ENCODE measurements around the gene ACOXL. TPM values are rescaled to one million over a fixed set of nuclear protein-coding genes. Genes with fewer than 3 reads are reported as not detected.

Gene ACOXL
- total and polyA plus RNA-seq, 2 of the 8 experiments (the other 6 are each of a cell fraction or from before 2014, with no cell fraction given) = 11.4 to 20.6 TPM

DNA sequence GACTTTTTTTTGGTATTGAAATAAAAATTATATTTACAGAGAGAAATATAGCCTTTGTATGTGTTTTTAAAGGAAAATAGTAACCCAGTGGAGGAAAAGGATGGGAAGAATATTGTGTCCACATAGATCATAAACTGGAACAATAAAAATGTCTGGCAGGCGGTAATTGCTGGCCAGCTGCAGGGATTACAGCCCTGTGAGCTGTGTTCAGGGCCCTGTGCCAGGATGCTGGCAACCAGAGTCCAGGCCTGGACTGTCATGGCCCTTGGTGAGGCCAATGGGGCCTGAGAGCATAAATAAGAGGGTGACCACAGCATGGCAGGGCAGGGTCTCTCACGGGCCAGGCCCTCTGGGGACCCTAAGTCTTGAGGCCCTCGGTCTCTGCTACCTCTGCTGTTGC lies 171.2 kb downstream of the ACOXL start:
- Histone ChIP-seq H2BK5ac (ENCODE audit: low read depth, low read length) (no peak overlapping the region), H3K79me1 (ENCODE audit: low read depth, low read length) (no peaks in the 10 kb centered on the region; the same call in 1 of the 2 replicates), H3K4ac (replicated peaks; ENCODE audit: insufficient read length, low read depth, low read length) (no peak overlapping the region), H3K4me2 (ENCODE audit: insufficient read depth in 1 of 2, low read depth in 2 of 2, low read length in 2 of 2) (no peak overlapping the region), H2BK20ac (ENCODE audit: low read length) (no peak overlapping the region), H2BK12ac (ENCODE audit: low read depth, low read length) (no peak overlapping the region), H2BK15ac (ENCODE audit: low read length) (no peak overlapping the region), H3K4me1 (replicated peaks in 1 of 4; ENCODE audit: control insufficient read depth in 3 of 4, insufficient read depth in 4 of 4, low read length in 3 of 4) (peaks cover 2 to 9% (median 3%) of the 10 kb centered on the region in 4 experiments; a peak in 5 of 7 replicates), H3K27me3 (replicated peaks in 1 of 4; ENCODE audit: control insufficient read depth in 3 of 4, extremely low read depth in 1 of 4, insufficient read depth in 3 of 4, low read length in 3 of 4) (no peaks in the 10 kb centered on the region; a peak in 1 of 7 replicates), H2BK120ac (replicated peaks; ENCODE audit: low read depth, low read length) (no peak overlapping the region), H3K18ac (ENCODE audit: extremely low read depth, low read length) (no peak overlapping the region), H4K20me1 (replicated peaks in 1 of 2; ENCODE audit: control insufficient read depth in 1 of 2, insufficient read depth in 2 of 2, low read length in 2 of 2) (no peaks in the 10 kb centered on the region), H3K14ac (ENCODE audit: insufficient read length) (no peak overlapping the region), H3K9me3 (ENCODE audit: insufficient read depth in 2 of 2, low read depth in 1 of 2, low read length in 1 of 2) (no peaks in the 10 kb centered on the region), H3K36me3 (ENCODE audit: control insufficient read depth in 2 of 4, insufficient read depth in 4 of 4, low read length in 3 of 4) (no peaks in the 10 kb centered on the region), H2AK5ac (ENCODE audit: low read depth, low read length) (no peak overlapping the region), H3K23ac (ENCODE audit: insufficient read length) (no peak overlapping the region), H3K4me3 (ENCODE audit: extremely low read depth in 1 of 4, insufficient read depth in 2 of 4, low read depth in 3 of 4, low read length in 4 of 4) (no peak overlapping the region), H4K8ac (ENCODE audit: extremely low read depth, insufficient read depth, low read length) (no peak overlapping the region), H3K56ac (replicated peaks; ENCODE audit: insufficient read length, low read depth, low read length) (no peak overlapping the region), H3K79me2 (ENCODE audit: control insufficient read depth in 1 of 2, insufficient read depth in 2 of 2, low read length in 2 of 2) (no peaks in the 10 kb centered on the region), H3K9ac (replicated peaks in 1 of 4; ENCODE audit: extremely low read depth in 1 of 4, low read depth in 3 of 4, low read length in 3 of 4) (no peak overlapping the region), H4K91ac (replicated peaks; ENCODE audit: insufficient read length, low read length) (no peak overlapping the region), H3K27ac (ENCODE audit: low read depth, low read length) (no peak overlapping the region), H3K23me2 (ENCODE audit: low read depth, low read length) (no peaks in the 10 kb centered on the region), H2AFZ (ENCODE audit: low read length) (no peak overlapping the region), H4K5ac (ENCODE audit: insufficient read length, low read depth, low read length) (no peak overlapping the region)
- ChIA-PET POLR2A (ENCODE audit: partially characterized antibody) (interaction anchor here (1.1 kb wide), 1 partner anchor 217 kb away, joined by 3 read pairs; the partner anchor contains the start of gene BCL2L11), CTCF (ENCODE audit: partially characterized antibody) (interaction anchor here (1.3 to 2.2 kb wide), 2 partner anchors 16 to 42 kb away, joined by 3 to 7 read pairs; no protein-coding TSS in a partner anchor)
- FAIRE-seq (no peak), DNase-seq (ENCODE audit: low read depth in 1 of 2, low spot score in 2 of 2) (no peak)
- WGBS, 2 experiments (ENCODE audit: extremely low coverage in 1 of 2, insufficient coverage in 1 of 2, insufficient read length in 1 of 2, insufficient replicate concordance in 2 of 2, low coverage in 1 of 2, low lambda C conversion rate in 2 of 2, missing lambda C conversion rate in 1 of 2) = 100% methylated on average over 3 of the region's 3 CpGs; no CpG with 5 or more reads in 1 of the 2 experiments
- TF ChIP-seq CTBP2 (IDR thresholded peaks at IDR 0.05; ENCODE audit: borderline replicate concordance, insufficient read depth, insufficient read length, low read length) (no peak), SRF (IDR thresholded peaks at IDR 0.05; ENCODE audit: low read depth, low read length) (no peak), SIN3A (conservative IDR thresholded peaks at IDR 0.05 in 1 of 2, IDR thresholded peaks at IDR 0.05 in 1 of 2; ENCODE audit: low read depth in 1 of 2, low read length in 2 of 2) (no peak), CBX5 (IDR thresholded peaks at IDR 0.05; ENCODE audit: low read depth, low read length) (no peak), EGR1 (IDR thresholded peaks at IDR 0.05; ENCODE audit: borderline replicate concordance, low read depth, low read length) (no peak), KDM5A (IDR thresholded peaks at IDR 0.05; ENCODE audit: low read length) (no peak), SIX5 (IDR thresholded peaks at IDR 0.05; ENCODE audit: low read depth, low read length) (no peak), GTF2F1 (IDR thresholded peaks at IDR 0.05; ENCODE audit: borderline replicate concordance, low read depth, low read length) (no peak), FOSL1 (IDR thresholded peaks at IDR 0.05; ENCODE audit: insufficient read depth, low read depth, low read length) (no peak), CHD1 (IDR thresholded peaks at IDR 0.05; ENCODE audit: low read depth, low read length) (no peak), SUZ12 (IDR thresholded peaks at IDR 0.05; ENCODE audit: low read length) (no peak)
